GDM1 (cell line): Measurements from ENCODE around the gene BCR.

Source experiments
- DNase-seq: peaks from one replicate; lab custom pipeline; 2025; lab: John Stamatoyannopoulos, UW

BCR gene

DNA sequence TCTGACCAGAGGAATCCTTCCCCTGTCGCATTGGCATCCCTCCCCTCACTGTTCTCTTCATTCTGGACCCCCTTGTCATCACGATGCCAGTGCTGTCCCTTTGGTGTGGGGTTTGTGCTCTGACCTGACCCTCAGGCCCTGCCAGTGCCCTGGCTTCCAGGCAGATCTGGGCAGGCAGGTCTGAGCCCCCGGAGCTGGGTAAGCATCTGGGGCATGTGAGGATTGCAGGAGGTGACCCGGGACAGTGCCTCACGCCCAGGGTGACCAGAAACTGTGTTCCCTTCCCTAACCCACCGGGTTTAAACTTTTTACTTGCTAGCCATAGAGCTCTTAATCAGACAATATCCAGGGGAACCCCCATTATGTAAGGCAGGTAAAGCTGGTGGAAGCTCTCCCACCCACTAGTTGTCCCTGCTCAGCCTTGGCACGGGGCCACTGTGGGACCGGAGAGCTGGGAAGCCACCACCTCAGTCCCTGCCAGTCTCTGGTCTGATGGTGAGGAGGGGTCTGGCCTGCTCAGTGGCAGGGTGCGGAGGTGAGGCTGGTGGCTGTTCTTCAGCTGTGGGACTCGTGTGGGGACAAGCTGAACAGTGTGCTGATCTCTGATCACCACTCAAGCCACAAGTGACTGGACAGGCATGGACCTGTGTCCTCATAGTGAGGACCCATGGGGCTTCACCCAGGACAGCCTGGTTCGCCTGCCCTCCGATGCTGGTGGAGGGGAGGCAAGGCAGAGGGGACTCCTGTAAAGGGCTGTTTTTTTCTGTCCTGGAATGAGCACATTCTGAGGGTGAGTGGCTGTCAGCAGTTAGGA lies 38.0 kb downstream of the BCR start:
- no peak for DNase-seq

DNA sequence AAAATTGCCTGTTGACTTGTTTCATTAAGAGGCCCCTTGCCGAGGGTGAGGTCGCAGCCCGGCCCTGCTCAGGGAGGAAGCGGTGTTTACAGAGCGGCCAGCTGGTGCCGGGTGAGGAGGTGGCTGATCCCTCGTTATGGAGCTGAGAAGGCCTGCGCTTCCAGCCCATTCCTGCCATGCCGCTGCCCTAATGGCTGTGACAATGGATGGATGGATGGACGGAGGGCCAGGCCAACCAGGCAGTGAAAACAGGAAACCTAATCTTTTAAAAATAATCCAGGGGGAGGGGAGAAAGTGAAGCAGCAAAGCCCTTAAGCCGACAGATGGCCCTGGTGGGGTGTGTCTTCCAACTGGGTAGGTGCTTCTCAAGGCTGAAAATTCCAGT lies 38.5 kb downstream of the BCR start:
- no peak for DNase-seq

DNA sequence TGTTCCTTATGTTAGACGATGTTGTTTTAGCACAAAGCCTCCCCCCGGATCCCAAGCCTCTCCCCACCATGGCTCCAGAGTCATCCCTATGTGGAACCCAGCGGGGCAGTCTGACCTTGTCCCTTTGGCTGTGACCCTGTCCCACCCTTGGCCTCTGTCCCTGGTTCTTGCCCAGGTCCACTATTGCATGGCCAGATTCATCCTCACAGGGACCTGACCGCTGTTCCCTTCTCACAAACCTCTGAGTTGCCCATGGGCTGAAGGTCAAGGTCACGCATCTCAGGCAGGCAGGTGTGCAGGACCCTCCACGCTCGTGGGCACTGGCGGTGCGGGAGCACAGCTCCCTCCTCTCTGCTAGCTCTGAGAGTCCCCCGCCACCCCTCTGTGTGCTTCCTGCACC lies 39.0 kb downstream of the BCR start:
- no peak for DNase-seq

DNA sequence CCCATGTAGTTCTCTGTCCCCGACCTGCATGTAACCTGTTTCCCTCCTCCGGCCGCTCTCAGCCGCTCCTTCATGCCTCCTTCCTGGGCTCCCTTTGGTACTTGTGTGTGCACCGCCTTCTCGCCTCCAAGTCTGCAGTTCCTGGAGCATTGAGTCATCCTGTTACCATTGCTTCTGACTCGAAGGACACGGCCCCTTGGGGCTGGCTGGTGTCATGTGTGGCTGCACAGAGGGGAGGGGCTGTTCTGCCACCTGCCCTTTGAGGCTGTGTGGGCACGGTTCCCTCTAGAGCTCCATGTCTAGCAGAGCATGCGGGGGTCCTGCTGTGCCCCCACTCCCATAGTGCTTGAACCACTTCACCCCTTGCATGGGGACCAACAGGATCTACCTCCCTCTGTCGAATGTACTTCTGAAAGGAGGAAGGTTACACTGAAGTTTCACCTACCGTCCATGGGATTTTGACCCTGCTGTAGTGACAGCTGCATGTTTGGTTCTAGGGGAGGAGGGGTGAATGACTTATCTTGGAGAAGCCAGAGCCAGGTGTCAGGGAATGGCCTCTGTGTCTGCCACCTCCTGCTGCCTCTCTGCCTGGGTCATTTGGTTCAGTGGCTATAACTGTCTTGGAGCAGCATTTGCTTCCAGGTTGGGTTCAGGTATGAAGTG lies 39.6 kb downstream of the BCR start:
- no peak for DNase-seq

DNA sequence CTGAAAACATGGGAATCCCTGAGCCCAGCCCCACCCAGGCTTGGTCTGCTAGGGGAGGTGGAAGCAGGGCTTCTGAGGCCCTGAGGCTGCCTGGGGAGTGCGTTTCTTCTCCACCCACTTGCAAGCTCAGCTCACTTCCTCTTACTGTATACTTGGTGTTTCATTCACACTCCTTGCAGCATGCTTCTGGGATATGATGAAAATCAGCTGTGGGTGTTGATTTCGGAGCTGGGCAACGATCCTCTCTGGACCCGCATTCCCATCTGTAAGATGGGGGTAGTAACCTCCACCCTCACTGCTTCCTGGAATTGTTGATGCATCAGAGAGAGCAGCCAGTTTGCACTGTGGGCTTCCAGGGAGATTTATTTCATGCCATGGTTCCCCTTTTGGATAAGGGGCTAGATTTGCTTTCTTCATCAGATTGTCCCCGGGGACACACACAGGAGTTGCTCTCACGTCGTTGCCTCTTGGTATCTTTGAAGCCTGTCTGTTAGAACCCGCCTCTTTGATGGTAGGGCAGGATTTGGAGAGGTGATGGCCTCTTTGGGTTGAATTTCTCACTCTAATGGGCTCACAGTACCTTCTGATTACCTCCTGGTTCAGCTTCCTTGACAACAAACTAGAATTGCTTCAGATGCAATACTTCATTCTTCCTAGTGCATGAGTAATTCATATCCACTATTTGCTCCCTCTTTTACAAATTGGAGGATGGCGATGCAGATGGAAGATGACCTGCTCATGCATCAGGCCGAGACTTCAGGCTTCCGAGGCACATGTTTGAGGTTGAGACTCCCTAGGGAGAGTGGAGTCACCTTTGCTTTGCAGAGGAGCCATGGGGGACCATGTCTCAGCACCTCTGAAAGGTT lies 40.4 kb downstream of the BCR start:
- DNase-seq: peak; percentile 38

DNA sequence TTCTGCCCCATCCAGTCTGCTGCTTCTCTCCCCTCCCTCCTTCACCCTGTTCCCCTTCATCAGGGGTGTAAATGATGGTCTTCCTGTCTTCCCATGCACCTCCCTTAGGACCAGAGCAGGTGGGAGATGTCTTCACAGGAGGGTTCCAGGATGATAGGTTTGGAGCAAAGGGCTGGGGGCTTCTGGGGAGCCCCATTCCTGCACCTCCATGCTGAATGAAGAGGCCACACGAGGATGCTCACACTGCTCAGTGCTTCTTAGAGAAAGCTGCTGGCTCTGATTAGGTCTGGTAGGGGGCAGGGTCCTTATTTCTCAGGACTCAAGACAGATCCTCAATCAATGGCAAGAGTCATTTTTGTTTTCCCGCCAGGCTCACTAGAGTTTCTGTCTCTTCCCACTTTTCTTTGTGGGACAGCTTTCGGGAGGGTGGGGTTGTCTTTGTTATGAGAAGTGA lies 41.1 kb downstream of the BCR start:
- DNase-seq: no peak

DNA sequence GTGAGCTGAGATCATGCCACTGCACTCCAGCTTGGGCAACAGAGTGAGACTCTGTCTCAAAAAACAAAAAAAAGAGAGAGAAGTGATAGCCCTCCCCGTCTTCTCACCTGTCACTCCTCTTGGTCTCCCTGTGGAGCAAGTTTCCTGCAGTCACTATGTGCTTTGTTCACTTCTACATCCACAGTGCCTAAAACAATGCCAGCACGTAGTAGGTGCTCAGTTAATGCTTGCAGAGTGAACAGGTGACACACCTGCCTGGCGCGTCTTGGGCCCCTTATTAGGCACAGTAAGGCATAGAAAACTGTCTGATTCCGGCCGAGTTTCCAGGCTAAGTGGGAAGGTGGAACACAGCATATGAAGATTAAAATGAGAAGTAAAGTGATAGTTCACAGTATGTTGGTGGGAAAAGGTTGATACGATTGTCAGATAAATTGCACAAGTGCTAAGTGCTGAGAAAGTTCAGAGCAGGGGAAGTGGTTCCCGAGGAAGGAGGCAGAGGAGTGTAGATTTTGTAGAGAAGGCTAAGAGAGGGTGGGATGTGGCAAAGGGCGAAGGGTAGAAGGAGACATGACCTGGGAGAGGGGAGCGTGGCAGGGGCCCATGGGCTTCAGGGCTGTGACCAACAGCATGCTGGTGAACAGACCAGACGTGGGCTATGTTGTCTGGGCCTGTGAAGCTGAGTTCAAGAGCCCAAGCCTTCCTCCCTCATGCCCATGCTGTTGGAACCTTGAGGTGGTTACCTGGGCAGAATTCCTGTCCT lies 41.9 kb downstream of the BCR start:
- no peak for DNase-seq

DNA sequence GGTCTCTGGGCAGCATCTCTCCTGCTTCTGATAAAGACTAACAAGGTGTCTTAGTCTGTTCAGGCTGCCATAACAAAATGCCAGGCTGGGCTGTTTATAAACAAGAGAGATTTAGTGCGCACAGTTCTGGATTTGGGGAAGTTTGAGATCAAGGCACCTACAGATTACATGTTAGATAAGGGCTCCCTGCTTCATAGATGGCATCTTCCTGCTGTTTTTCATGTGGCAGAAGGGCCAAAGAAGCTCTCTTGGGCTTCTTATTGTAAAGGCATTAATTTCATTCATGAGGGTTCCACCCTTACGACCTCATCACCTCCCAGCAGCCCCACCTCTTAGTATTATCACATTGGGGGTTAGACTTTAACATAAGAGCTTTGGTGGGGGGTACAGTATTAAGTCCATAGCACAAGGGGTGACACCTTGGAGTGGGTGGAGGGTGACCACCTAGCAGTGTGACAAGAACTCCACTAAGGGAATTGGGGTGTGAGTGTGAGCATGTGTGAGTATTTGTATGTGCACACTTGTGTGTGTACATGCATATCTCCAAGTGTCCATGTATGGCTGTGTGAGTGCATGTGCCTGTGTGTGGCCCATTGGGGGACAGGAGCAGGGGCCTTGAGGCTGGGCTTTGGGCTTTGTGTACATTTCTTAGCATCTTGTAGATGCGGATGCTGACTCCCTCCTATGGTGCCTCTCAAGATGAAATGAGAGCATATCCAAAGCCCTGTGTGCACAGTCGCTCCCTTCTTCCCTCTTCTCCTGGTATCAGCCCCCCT lies 42.7 kb downstream of the BCR start:
- no peak for DNase-seq

DNA sequence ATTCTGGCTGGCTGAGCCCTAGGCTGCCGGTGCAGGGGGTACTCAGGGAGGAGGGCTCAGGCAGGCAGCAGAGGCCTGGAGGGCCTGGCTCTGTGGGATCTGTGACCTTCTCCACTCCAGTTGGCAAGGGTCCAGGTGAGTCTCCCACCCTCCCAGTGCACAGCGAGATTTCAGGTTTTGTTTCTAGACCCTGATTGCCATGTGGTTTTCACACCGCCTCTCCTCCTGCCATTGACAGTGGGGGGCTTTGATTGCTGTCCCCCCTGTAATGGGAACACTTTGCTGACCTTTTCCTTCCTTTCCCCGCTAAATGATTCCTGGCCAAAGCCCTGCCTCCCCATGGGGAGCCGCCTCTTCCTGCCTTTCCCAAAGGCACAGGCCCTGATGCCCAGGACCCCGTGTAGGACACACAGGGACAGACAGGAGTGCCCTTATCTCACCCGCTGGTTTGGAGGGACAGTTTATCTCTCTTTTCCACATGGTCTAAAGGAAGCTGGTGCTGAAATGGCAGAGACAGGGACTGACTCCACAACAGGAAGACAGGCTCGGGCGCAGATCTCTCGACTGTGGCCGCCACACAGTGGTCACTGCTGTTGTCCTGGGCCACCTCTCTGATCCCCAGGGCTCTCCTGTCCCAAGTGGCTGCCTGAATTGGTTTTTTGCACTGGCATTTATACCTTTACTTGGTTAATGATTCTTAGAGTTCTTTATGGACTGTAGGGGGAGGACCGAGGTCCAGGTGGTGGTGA lies 43.4 kb downstream of the BCR start:
- no peak for DNase-seq

DNA sequence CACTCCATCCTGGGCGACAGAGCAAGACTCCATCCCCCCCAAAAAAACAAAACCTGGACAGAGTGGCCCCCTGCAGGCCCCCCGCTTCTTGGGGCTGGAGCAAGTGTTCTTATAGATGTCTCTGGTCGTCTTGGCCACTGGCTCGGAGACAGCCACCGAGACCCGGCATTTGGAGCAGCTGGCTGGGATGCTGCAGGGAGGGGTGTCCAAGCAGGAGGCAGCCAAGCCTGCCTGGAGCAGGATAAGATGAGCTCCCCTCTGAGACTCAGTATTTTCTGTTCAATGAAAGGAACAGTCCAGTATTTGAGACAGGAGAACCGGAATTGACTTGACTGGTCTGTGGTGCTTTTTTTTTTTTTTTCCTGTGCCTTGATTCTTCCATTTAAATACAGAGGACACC lies 44.5 kb downstream of the BCR start:
- DNase-seq: no peak

DNA sequence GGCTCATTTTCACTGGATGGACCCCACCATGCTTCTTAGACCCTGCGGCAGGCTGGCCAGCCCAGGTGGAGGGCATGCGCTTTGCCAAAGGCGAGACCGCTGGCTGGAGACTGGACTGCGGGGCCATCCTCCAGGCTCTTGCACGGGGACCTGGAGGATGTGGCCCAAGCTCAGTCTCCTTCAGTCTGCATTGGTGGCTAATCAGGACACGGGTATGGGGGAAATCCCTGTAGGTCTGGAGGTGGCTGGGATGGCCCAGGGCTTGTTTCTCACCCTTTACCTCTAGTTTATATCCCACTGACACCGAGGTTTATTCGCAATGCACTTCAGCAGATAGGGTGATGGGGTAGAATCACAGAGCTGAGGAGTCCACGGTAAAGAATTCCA lies 45.0 kb downstream of the BCR start:
- no peak for DNase-seq

DNA sequence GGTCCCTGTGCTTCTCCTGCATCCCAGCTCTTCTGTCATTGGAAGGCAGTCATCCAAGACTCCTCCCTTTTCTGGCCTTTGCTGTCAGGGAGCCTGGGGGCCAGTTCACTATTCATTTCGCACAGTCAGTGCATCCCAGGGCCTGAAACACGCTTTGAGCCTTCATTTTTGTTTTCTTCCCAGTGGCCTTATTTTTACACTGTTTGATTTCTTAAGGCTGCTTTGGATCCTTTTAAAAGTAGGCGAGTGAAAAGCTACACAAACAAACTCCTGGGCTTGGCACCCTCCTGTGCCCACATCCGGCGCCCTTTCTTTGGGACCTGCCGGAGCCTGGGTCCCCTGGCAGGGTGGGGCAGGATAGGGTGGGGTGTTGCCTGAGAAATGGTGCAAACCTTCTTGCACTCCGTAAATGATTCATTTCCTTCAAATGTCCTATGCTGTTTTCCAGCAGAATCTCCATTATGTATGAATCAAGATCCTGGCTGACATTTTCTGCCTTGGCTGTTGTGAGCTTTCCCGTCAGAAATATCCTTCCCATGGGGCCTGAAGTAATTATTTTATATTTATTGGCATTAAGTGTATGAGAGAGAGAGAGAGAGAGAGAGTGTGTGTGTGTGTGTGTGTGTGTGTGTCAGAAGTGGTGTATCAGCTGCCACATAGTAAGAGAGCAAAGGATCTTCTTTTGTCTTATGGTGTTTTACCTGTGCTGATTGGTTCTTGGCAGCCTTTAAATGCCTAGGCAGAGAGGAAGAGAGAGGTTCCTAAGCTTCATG lies 45.6 kb downstream of the BCR start:
- DNase-seq: no peak

DNA sequence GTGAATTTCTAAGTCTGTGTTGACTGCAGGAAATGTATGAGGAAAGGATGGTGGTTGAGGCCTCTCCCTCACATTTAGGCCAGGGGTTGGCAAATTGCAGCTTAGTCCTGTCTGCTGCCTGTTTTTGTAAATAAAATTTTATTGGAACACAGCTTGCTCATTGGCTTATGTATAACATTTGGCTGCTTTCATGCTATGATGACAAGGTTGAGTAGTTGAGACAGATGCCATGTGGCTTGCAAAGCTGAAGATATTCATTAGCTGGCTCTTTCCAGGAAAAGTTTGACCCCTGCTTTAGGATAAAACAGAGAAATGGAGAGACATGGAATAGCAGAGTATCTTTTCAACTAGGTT lies 46.2 kb downstream of the BCR start:
- no peak for DNase-seq

DNA sequence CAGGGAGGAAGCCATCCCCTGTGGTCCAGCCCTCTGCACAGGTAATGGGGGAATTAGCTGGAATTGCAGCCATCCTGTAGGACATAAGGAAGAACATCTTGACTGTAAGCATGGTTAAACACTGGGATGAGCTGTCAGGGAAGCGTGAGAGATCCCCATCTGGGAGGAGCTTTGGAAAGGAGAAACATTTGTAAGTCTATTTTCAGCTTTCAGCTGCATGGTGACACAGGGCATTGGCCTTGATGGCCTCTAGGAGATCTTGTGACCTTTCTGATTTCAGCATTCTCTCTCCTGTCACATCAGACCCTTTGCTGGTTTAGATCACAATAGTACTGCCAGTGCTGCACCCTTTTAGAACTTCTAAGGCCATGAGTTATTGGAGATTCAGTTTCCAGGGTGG lies 47.1 kb downstream of the BCR start:
- no peak for DNase-seq

DNA sequence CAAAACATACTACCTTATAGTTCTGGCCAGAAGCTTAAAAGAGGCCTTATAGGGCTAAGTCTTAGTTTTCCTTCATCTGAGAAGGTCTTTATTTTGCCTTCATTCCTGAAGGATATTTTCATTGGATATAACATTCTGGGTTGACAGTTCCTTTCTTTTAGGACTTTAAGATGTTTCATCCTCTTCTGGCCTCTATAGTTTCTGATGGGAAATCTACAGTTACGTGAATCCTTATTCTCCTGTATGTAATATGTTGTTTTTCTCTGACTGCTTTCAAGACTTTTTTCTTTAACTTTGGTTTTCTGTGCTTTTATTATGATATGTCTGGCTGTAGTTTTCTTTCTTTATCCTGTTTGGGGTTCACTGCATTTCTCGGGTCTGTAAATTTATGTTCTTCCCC lies 48.2 kb downstream of the BCR start:
- DNase-seq: no peak

DNA sequence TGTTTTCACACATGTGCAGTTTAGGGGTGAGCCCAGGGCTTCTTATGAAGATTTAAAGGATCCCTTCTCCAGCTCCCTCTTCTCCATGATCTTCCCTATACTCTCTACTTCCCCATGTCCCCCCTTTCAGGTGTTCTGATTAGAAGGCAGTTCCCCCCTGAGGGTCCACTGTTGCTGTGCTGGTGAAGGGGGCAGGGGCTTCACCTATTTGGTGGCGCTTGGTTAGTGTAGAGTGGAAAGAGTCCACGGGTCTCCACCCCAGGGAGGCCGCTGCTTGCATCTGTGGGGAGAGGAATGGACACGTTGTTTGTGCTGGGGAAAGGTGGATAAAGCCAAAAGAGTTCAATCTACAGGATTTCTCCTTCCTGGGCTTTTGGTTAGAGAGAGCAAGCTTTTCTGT lies 49.3 kb downstream of the BCR start:
- no peak for DNase-seq

DNA sequence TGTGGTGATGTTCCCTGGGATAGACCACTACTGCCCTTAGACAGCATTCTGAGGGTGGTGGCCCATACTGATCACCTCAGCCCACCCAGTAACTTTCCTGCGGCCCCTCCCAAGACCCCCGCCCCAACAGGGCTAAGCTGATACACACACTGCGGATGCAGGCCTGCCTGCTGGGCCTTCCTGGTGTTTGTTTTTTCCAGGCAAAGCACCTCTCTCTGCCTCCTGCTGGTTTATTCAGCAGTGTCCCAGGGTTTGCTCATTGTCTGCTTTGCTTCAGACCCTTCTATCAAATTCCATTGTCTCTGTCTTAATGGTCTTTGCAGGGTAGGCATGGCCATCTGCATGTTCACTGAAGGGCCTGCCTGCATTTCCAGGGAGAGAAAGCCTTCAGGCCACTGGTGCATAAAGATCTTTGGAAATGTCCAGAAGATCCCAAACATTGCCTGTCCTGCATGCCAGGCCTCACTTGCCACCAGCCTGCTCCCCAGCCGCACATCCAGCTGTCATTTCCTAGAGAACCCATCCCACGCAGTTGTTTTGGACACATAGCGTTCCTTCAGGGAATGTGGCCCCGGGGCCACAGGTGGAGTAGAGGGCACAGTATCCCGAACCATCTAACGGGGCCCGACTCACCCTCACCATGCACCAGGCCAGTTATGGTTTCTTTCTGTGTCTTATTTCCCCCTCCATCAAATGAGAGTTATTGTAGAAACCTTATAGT lies 50.2 kb downstream of the BCR start:
- no peak for DNase-seq

DNA sequence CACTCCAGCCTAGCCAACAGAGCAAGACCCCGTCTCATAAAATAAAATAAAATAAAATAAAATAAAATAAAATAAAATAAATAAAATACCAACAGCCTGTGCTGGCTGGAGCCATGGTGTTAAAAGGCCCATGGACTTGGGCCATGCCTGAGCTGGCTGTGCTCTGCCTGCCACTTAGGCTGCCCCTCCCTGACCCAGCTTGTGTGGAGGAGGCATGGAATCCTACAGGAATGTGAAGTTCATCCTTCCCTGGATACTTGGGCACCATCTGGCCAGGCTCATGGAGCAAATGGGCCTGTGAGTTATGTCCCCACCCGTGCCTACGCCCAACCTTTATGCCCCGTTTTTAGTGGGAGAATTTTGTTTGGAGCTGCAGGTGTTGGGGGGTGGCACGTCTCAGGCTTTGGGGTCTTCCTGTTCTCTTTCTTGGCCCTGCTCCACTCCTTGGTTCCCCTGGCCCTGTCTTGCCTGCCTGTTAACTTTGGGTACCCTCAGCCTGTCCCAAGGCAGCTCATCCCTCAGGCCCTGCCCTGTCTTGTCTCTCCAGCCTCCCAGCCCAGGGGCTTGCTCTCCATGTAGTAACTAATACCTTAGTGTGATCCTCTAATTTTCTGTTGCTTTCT lies 51.3 kb downstream of the BCR start:
- DNase-seq: no peak
